Immature natural killer cell (primary cell): Measurements from ENCODE around the gene CPEB4. TPM values are rescaled to one million over a fixed set of nuclear protein-coding genes. Genes with fewer than 3 reads are reported as not detected.

ENCODE experiments used
- DNase-seq, 3 donors: peaks; one replicate each; pipeline ENCODE4 v3.0.0; 2022; ENCODE audit warnings: mixed read lengths in 1 of 3
- H3K27ac Mint-ChIP-seq, 6 donors: one replicate each; pipeline ENCODE4 v1.8.0; 2020; ENCODE audit warnings: mixed read lengths in 6 of 6, mild to moderate bottlenecking in 5 of 6, inconsistent platforms in 4 of 6, moderate library complexity in 3 of 6
- H3K27me3 Mint-ChIP-seq, 3 donors: one replicate each; pipeline ENCODE4 v1.8.0; 2020 to 2021; ENCODE audit warnings: low read depth in 3 of 3, mild to moderate bottlenecking in 3 of 3, mixed read lengths in 3 of 3, moderate library complexity in 3 of 3, inconsistent platforms in 1 of 3
- H3K36me3 Mint-ChIP-seq, 3 donors: one replicate each; pipeline ENCODE4 v1.8.0; 2020; ENCODE audit warnings: mixed read lengths in 3 of 3, inconsistent platforms in 2 of 3, mild to moderate bottlenecking in 2 of 3
- H3K4me1 Mint-ChIP-seq, 2 donors: one replicate each; pipeline ENCODE4 v1.8.0; 2020; ENCODE audit warnings: inconsistent platforms in 2 of 2, mild to moderate bottlenecking in 2 of 2, mixed read lengths in 2 of 2, moderate library complexity in 1 of 2
- H3K4me3 Mint-ChIP-seq, 5 donors: one replicate each; pipeline ENCODE4 v1.8.0; 2020; ENCODE audit warnings: mild to moderate bottlenecking in 5 of 5, mixed read lengths in 5 of 5, inconsistent platforms in 3 of 5, moderate library complexity in 3 of 5
- H3K9me3 Mint-ChIP-seq, 6 donors: one replicate each; pipeline ENCODE4 v1.8.0; 2020; ENCODE audit warnings: mild to moderate bottlenecking in 6 of 6, mixed read lengths in 6 of 6, inconsistent platforms in 4 of 6, moderate library complexity in 3 of 6
- polyA plus RNA-seq, 3 donors: library from polyadenylated mRNA; unstranded; fragments of 300-500 nt; fragmentation: Illumina TruSeq; gene quantifications; one replicate each; pipeline ENCODE4 v1.2.3, GENCODE V29; 2021

Gene CPEB4
- polyA plus RNA-seq, 3 donors from 2014 or later: 0.51 to 5.9 (median 3.0) TPM

DNA sequence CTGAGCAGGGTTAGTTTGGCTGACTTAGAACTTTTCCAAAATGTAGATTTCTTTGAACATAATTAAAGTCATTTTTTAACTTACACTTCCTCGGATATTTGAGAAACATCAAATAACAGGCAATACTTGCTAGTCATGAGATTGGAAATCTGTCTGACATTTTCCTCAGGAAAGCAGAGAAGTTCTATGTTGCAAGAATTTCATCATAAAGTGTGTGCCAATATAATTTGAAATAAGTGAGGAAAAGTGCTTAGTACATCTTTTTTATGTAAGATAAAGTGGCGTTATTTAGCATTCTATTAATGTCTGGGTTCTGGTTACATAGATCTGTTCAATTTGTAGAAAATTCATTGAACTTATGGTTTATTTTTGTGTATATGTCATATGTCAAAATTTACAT lies 52.1 kb downstream of the CPEB4 start:
- peaks cover 11 to 19% of the 10 kb centered on the region in 2 donors for H3K4me1 Mint-ChIP-seq
- H3K4me3 Mint-ChIP-seq: no peak overlapping the region
- H3K36me3 Mint-ChIP-seq: peaks cover 0 to 3% (median under 1%) of the 10 kb centered on the region in 3 donors
- peaks cover 0 to 1% (median 0%) of the 10 kb centered on the region in 3 donors for H3K27me3 Mint-ChIP-seq
- DNase-seq: no peak
- no peak overlapping the region for H3K27ac Mint-ChIP-seq
- no peaks in the 10 kb centered on the region for H3K9me3 Mint-ChIP-seq

DNA sequence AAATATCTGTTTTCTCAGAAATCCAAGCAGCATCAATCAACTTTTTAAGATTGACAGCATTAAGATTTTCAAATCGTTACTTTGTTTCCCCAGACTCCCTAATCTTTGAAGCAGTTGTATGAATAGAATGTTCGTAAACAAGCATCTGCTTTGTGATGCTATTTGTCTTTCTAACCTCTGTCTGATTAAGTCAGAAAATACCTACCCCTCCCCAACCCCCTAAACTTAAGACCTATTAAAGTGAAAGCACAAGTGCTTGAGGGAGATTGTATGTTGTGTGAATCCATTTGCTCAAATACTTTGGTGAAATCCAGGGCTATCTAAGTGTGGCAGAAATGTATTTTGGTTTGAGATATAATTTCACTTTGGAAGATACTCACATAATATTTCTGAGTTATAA lies 53.0 kb downstream of the CPEB4 start:
- H3K4me3 Mint-ChIP-seq: no peak overlapping the region
- no peak overlapping the region for H3K27ac Mint-ChIP-seq
- H3K36me3 Mint-ChIP-seq: peaks cover 2 to 7% (median 4%) of the 10 kb centered on the region in 3 donors
- H3K27me3 Mint-ChIP-seq: peaks cover 0 to 1% (median 0%) of the 10 kb centered on the region in 3 donors
- H3K9me3 Mint-ChIP-seq: no peaks in the 10 kb centered on the region
- H3K4me1 Mint-ChIP-seq: peaks cover 11 to 19% of the 10 kb centered on the region in 2 donors
- DNase-seq: no peak

DNA sequence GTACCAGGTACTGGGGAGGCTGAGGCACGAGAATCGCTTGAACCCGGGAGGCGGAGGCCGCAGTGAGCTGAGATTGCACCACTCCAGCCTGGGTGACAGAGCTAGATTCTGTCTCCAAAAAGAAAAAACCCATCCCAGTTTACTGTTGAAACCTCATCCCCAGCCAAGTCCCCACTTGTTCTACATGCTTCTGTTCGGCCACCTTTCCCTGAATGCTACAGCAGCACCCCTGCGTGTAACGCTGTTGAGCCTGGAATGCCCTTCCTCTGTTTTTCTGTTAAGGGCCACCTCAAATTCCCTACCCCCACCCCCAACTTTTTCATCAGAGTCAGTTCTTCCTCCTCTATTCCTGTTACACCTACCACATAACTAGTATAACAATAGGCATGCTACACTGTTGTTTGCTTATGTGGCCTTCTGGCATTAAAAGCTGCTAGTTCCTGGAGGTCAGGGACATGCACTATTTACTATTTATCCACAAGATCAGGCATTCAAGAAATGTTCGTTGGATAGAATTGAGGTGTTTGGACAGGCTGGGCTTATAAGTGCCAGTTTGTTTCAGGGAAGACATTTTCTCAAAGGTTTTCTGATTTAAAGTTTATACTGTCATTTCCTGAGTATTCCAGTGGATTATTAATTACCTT lies 53.7 kb downstream of the CPEB4 start:
- Mint-ChIP-seq H3K27ac (peak overlapping the region in 1 of 6 donors; percentile 72), H3K9me3 (no peaks in the 10 kb centered on the region), H3K36me3 (peaks cover 4 to 15% (median 7%) of the 10 kb centered on the region in 3 donors), H3K27me3 (peaks cover 0 to 1% (median 0%) of the 10 kb centered on the region in 3 donors), H3K4me1 (peaks cover 11 to 19% of the 10 kb centered on the region in 2 donors), H3K4me3 (no peak overlapping the region)
- DNase-seq: no peak

DNA sequence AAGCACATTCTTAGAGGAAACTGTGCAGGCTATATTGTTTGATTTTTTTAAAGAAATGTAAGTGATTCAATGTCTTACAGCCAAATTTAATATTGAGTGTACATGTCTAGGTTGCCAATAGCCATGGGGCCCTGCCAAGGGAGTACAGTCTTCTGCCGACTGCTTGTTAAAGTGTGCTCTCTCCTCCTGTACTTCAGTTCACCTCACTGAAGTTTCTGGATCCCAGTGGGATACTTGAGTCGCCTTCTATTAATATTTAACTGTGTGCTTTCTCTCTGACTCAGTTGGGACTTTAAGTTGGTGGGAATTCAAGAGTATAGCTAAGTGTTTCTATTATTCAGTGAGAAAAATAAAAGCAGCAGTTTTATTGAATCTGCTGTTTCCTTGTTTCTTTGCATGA lies 56.4 kb downstream of the CPEB4 start:
- no peak for DNase-seq
- Mint-ChIP-seq H3K4me1 (peaks cover 0 to 1% of the 10 kb centered on the region in 2 donors), H3K27ac (no peak overlapping the region), H3K9me3 (no peaks in the 10 kb centered on the region), H3K27me3 (peaks cover 0 to 1% (median 0%) of the 10 kb centered on the region in 3 donors), H3K4me3 (no peak overlapping the region), H3K36me3 (peaks cover 7 to 31% (median 9%) of the 10 kb centered on the region in 3 donors)

DNA sequence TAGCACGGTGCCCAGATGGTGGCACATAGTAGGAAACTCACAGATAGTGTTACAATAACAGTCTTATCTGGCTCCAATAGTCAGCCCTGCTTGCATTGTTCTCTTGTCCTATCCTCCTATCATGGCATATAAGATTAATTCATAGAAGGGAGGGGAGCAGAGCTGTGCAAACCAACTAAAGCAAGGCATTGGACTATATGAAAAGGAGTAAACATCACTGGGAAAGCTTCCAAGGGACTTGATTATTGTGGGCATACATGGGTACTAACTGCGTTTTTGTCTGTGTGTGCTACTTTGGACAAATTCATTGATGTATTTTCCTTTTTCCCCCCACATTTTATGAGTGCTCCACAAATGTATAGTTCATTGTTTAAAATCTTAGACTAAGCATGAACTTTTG lies 57.0 kb downstream of the CPEB4 start:
- DNase-seq: no peak
- Mint-ChIP-seq H3K36me3 (peaks cover 11 to 36% (median 13%) of the 10 kb centered on the region in 3 donors), H3K4me1 (peaks cover 0 to 1% of the 10 kb centered on the region in 2 donors), H3K9me3 (no peaks in the 10 kb centered on the region), H3K27ac (no peak overlapping the region), H3K27me3 (peaks cover 0 to 1% (median 0%) of the 10 kb centered on the region in 3 donors), H3K4me3 (no peak overlapping the region)

DNA sequence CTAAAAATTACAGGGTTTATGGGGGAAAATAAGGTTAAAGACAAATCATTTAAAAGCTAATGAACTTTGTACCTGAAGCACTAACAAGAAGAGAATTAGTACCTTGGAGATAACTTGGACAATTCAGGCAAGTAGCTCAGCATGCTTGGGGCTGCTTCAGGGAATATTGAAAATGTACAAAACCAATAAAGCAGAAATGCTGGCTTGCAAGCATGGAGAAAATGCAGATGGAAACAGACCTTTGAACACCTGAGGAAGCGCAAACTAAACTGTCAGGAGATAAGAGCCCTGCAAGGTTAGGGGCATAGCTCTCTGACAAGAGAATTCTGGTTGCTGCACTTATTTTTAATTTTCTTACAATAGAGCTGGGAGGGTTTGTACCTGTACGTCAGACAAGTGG lies 58.2 kb downstream of the CPEB4 start:
- Mint-ChIP-seq H3K4me3 (no peak overlapping the region), H3K36me3 (peaks cover 11 to 36% (median 13%) of the 10 kb centered on the region in 3 donors), H3K4me1 (peaks cover 0 to 1% of the 10 kb centered on the region in 2 donors), H3K27ac (no peak overlapping the region), H3K9me3 (no peaks in the 10 kb centered on the region), H3K27me3 (peaks cover 0 to 1% (median 0%) of the 10 kb centered on the region in 3 donors)
- no peak for DNase-seq

DNA sequence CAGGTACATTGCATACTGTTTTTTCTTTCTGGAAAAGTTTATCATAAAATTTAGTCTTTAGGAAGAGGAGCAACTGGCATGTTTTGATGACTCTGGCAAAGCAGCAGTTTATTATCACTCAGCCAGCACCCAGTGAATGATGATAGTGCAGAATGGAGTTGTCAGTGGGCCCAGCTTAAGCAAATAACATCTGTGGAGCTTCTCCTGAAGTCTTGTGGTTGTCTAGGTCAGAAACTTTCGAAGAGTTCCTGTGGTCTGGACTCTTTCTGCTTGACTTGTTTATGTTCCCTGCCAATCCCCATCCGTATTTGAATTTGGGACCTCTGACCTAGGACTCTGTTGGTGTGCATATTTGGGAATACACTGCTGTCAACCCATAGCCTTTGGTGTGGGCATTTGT lies 62.7 kb downstream of the CPEB4 start:
- no peak overlapping the region for H3K27ac Mint-ChIP-seq

DNA sequence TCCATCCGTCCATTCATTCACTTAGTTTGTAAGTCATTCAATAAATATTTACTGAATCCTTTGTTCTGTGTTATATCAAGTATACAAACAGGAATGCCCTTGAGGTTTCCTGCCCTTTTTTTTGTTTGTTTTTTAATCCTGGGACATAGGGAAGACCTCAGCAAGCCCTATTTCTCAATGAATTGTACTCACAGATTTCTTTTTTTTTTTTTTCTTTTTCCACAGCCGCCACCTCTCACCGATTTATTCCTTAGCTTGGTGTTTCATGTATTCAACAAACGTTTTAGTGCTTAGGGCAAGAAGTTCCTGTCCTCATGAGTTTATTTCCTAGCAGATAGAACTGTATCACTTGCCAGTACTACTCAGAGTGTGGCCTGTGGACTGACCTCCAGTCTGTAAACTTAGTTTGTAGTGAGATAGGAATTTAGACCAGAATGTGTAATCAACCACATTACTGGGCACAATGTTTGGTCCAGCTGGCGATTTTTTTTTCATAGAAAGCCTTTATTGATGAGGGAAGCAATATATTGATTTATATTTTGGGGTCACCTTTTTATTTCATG lies 65.5 kb downstream of the CPEB4 start:
- H3K27ac Mint-ChIP-seq: no peak overlapping the region
- no peaks in the 10 kb centered on the region for H3K9me3 Mint-ChIP-seq
- H3K4me3 Mint-ChIP-seq: no peak overlapping the region
- no peaks in the 10 kb centered on the region for H3K27me3 Mint-ChIP-seq
- DNase-seq: no peak
- H3K36me3 Mint-ChIP-seq: peaks cover 24 to 41% (median 35%) of the 10 kb centered on the region in 3 donors
- H3K4me1 Mint-ChIP-seq: no peaks in the 10 kb centered on the region

More for the DNA sequence above, 62.7 kb downstream of the CPEB4 start:
- Mint-ChIP-seq H3K4me3 (no peak overlapping the region), H3K9me3 (no peaks in the 10 kb centered on the region), H3K36me3 (peaks cover 32 to 59% (median 36%) of the 10 kb centered on the region in 3 donors), H3K4me1 (no peaks in the 10 kb centered on the region), H3K27me3 (no peaks in the 10 kb centered on the region)
- no peak for DNase-seq

DNA sequence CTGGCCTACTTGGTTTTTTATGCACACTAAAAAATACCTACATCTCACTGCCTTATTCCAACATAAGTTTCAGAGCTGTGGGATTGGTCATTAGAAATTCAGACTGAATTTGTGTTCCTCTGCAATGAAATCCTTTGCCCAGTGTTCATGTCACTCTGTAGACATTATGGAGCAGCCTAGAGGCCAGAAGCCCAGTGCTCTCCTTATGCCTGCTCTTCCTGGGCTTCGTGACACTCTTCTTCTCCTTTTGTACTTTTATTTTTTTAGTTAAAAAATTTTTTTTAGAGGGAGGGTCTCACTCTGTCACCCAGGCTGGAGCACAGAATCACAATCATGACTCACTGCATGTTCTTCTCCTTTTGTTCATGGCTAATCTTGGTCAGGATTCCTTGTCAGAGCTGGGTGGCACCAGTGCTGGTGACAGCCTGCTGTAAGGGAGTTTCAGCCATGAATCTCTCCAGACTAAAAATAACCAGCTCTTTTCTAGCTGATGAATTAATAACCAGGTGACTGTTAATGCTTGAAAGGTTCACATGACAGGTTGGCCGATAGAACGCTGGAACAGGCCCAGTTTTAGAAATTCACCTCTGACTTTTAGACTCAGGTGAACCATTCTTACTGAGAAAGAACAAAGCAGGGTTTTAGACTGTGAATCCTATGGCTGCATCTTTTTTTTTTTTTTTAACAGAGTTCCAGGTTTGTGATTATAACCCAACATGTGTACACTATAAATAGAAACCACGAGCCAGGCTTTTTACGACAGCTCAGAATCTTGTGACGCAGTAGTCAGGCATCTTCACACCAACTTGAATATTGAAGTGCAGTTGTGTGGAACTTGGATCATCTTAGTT lies 66.7 kb downstream of the CPEB4 start:
- no peak overlapping the region for H3K4me3 Mint-ChIP-seq
- H3K27me3 Mint-ChIP-seq: no peaks in the 10 kb centered on the region
- H3K36me3 Mint-ChIP-seq: peaks cover 21 to 39% (median 33%) of the 10 kb centered on the region in 3 donors
- no peak overlapping the region for H3K27ac Mint-ChIP-seq
- no peaks in the 10 kb centered on the region for H3K9me3 Mint-ChIP-seq
- no peaks in the 10 kb centered on the region for H3K4me1 Mint-ChIP-seq
- no peak for DNase-seq

DNA sequence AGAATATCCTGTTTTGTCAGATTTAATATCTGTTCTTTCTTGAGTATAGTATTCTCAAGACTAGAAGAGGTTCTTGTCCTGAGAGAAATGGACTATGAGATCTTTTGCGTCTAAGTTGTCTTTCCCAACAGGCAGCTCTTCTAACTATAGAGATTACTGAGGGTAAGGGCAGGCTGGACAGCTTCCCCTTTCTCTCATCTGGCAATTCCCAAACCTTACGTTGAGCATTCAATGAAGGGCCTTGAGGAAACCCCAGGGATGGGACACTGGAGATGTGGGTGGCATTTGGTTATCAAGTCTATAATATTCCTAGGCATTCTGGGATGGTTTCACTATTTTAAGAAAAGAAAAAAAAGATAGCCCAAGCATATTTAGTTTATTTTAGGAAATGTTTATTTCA lies 72.8 kb downstream of the CPEB4 start:
- Mint-ChIP-seq H3K9me3 (no peaks in the 10 kb centered on the region), H3K27ac (no peak overlapping the region), H3K4me3 (no peak overlapping the region), H3K36me3 (peaks cover 1 to 16% (median 7%) of the 10 kb centered on the region in 3 donors), H3K4me1 (peaks cover 0 to 2% of the 10 kb centered on the region in 2 donors), H3K27me3 (peaks cover 0 to 3% (median 0%) of the 10 kb centered on the region in 3 donors)
- no peak for DNase-seq

DNA sequence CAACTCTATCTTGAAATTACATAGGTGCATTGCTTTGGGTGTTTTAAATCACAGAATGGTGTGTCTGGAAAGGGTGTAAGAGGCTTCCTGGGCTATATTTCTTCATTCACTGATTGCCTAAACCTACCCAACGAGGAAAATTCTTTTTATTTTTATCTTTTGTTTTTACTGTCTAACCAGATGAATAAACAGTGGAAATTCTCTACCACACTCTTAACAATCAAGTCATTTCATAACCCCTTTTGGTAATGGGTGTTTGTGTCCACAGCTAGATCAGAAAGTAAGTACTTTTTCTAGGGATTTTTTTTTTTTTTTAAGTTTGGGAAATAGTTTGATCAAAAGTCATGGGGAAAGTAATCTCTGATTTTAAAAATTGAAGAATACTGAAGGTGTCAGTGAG lies 73.3 kb downstream of the CPEB4 start:
- Mint-ChIP-seq H3K27ac (no peak overlapping the region), H3K4me3 (no peak overlapping the region), H3K27me3 (peaks cover 0 to 3% (median 0%) of the 10 kb centered on the region in 3 donors), H3K4me1 (peaks cover 0 to 2% of the 10 kb centered on the region in 2 donors), H3K9me3 (no peaks in the 10 kb centered on the region), H3K36me3 (peaks cover 0 to 13% (median 7%) of the 10 kb centered on the region in 3 donors)
- DNase-seq: no peak

DNA sequence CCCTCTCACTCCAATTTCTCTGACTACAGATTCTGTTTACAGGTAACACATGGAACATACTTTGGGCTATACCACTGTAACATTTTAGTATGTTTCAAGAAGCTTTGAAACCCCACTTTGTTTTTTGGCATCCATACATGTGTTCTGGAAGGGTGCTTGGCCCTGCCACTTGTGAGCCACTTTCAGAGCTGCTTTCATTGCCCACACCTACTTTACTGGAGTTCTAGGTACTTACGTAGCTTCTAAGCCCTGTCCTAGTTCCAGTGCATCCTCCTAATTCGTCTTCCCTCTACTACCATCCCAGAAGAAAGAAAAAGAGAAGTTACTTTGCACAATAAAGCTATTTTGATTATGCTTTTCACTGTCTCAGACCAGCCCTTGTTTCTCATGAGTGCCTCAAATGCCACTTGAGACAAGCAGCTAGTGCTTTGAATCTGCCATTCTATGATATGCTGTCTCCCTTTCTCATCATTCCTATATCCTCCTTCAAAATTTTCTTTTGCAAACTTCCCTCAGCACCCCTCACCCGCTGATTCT lies 74.4 kb downstream of the CPEB4 start:
- H3K9me3 Mint-ChIP-seq: no peaks in the 10 kb centered on the region
- H3K27ac Mint-ChIP-seq: no peak overlapping the region
- H3K36me3 Mint-ChIP-seq: peaks cover 0 to 13% (median 7%) of the 10 kb centered on the region in 3 donors
- DNase-seq: no peak
- peaks cover 0 to 2% of the 10 kb centered on the region in 2 donors for H3K4me1 Mint-ChIP-seq
- no peak overlapping the region for H3K4me3 Mint-ChIP-seq
- H3K27me3 Mint-ChIP-seq: peaks cover 0 to 3% (median 3%) of the 10 kb centered on the region in 3 donors

DNA sequence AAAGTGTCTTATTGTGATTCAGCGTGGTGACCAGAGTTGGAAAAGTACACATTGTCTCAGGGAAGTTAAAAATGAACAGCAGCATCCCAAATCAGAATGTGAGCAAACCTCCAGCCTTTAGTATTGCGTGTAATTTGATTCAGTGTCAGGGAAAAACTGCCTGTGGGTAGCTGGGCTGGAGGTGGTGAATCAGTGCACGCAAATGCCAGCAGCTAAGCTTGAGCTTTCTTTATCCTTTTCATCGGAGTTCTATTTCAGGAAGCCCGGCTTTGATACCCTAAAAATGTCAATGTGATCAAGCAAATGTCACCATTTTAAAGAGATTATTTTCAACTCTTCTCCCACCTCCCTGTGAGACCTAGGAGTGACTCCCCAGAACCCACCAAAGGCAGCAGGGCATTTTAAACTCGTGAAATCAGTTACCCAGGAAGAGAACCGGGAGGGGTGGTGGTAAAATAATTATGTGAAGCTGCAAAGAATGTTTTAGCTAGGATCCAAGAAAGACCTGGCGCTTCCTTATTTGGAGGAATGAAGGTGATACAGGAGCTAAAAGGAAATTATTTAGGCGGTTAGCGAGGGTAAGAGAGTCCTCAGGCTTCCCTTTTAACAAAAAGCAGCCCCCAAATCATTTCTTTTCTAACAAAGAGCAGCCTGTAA lies 75.2 kb downstream of the CPEB4 start:
- H3K27ac Mint-ChIP-seq: peak overlapping the region in 1 of 6 donors; percentile 9
- no peak for DNase-seq
- no peaks in the 10 kb centered on the region for H3K9me3 Mint-ChIP-seq
- H3K4me1 Mint-ChIP-seq: peaks cover 0 to 2% of the 10 kb centered on the region in 2 donors
- peaks cover 0 to 5% (median 4%) of the 10 kb centered on the region in 3 donors for H3K27me3 Mint-ChIP-seq
- H3K36me3 Mint-ChIP-seq: peaks cover 0 to 9% (median 7%) of the 10 kb centered on the region in 3 donors
- no peak overlapping the region for H3K4me3 Mint-ChIP-seq
